22Rv1 (cell line): ENCODE data around the gene FEV.

Experiments
- CTCF ChIP-seq: fragments of 450-650 bp; IDR thresholded peaks from 2 replicates; pipeline ENCODE4 v1.5.1; 2017; ENCODE audit warnings: mild to moderate bottlenecking
- ZFX ChIP-seq: fragments of 450-650 bp; IDR thresholded peaks from 2 replicates; pipeline ENCODE4 v1.6.1; 2017; ENCODE audit warnings: antibody characterized with exemption, borderline replicate concordance

GRCh38 chr2:219001577-219002394 lies 16.8 kb upstream of the FEV start:
- TF ChIP-seq CTCF (no peak), ZFX (no peak)
